GM21528 (cell line): ENCODE results near the gene PRPH2.

Experiments used
- ATAC-seq: cut with Tn5 transposase; IDR thresholded peaks from one replicate; pipeline ENCODE4 v1.9.1; 2021; ENCODE audit warnings: mild to moderate bottlenecking, moderate library complexity; ENCODE audit not compliant: unreplicated experiment, low FRiP score

PRPH2 gene

DNA sequence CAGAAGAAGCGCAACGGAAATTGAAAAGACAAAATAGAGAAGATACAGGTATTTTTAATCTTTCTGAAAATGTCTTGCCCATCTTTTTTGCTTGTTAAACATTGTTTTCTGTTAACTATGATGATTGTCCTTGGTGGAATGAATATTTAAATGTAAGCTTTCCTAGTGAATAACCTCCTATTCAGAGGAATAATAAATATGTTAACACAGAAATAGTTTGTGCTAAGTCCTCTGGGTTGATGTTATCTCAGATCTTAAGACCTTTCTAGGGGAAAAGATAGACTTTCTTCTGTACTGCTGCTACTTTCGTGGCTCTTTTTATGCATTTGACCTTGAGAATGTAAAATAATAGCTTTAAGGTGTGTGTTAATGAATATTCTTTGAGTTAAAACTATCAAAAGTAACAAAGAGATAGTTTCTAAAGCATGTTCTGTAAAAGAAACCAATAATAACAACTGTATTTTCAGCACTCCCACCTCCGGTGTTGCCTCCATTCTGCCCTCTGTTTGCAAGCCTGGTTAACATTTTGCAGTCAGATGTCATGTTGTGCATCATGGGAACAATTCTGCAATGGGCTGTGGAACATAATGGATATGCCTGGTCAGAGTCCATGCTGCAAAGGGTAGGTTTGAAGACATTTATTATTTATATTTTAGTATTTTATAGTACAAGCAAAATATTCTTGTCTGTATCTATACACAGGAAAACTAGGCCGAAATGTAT is 70.2 kb downstream of the PRPH2 start:
- no peak for ATAC-seq
